Astrocyte (in vitro differentiated cells and primary cell): ENCODE results near the gene PRDX5.

Experiments used
- EZH2 ChIP-seq: IDR thresholded peaks from 2 replicates; pipeline ENCODE4 v1.6.1; 2012; ENCODE audit warnings: mild to moderate bottlenecking, low read length, inconsistent platforms; ENCODE audit not compliant: insufficient read depth
- TF ChIP-seq, protein P1 (sequence below): IDR thresholded peaks from 2 replicates; pipeline ENCODE4 v1.5.1; 2011; ENCODE audit warnings: low read depth, mild to moderate bottlenecking, inconsistent platforms, low read length, moderate library complexity; ENCODE audit not compliant: insufficient read depth

GRCh38 chr11:64314805-64315561 lies 2.9 kb upstream of the PRDX5 start:
- TF ChIP-seq, protein P1, sequence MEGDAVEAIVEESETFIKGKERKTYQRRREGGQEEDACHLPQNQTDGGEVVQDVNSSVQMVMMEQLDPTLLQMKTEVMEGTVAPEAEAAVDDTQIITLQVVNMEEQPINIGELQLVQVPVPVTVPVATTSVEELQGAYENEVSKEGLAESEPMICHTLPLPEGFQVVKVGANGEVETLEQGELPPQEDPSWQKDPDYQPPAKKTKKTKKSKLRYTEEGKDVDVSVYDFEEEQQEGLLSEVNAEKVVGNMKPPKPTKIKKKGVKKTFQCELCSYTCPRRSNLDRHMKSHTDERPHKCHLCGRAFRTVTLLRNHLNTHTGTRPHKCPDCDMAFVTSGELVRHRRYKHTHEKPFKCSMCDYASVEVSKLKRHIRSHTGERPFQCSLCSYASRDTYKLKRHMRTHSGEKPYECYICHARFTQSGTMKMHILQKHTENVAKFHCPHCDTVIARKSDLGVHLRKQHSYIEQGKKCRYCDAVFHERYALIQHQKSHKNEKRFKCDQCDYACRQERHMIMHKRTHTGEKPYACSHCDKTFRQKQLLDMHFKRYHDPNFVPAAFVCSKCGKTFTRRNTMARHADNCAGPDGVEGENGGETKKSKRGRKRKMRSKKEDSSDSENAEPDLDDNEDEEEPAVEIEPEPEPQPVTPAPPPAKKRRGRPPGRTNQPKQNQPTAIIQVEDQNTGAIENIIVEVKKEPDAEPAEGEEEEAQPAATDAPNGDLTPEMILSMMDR, result no peak
- TF ChIP-seq EZH2, result no peak
